Vagina (tissue), 2 donors: ENCODE measurements around the gene FGF12. TPM values are rescaled to one million over a fixed set of nuclear protein-coding genes. Genes with fewer than 3 reads are reported as not detected.

Experiments
- DNase-seq, 2 donors: peaks; one replicate each; pipeline ENCODE4 v3.0.0-alpha.2; 2017; ENCODE audit errors: extremely low spot score in 2 of 2
- H3K27ac ChIP-seq: fragments of 200-600 bp; sonication (generic); one replicate; pipeline ENCODE4 v1.5.1; 2019
- H3K27me3 ChIP-seq: fragments of 200-600 bp; sonication (generic); one replicate; pipeline ENCODE4 v1.5.1; 2019
- H3K36me3 ChIP-seq, 2 donors: fragments of 200-600 bp; sonication (generic); one replicate each; pipeline ENCODE4 v1.5.1; 2017 to 2019
- H3K4me1 ChIP-seq: fragments of 200-600 bp; sonication (generic); one replicate; pipeline ENCODE4 v1.5.1; 2019
- H3K4me3 ChIP-seq, 2 donors: fragments of 200-600 bp; sonication (generic); 1 replicate in 1 of 2; 2 replicates in 1 of 2; pipeline ENCODE4 v1.5.1; 2016 to 2019
- H3K9me3 ChIP-seq: fragments of 200-600 bp; sonication (generic); one replicate; pipeline ENCODE4 v1.5.1; 2019
- CTCF ChIP-seq, 3 experiments: fragments of 450-650 bp in 2 of 3; fragments of 200-600 bp in 1 of 3; sonication (generic) in 1 of 3; IDR thresholded peaks; one replicate each; pipeline ENCODE4 v1.5.1; 2017 to 2019; ENCODE audit warnings: antibody characterized with exemption in 3 of 3, mild to moderate bottlenecking in 2 of 3, moderate library complexity in 2 of 3
- POLR2A ChIP-seq, 2 donors: fragments of 450-650 bp; IDR thresholded peaks; one replicate each; pipeline ENCODE4 v1.6.1; 2017; ENCODE audit warnings: antibody characterized with exemption in 2 of 2, mild to moderate bottlenecking in 2 of 2, moderate library complexity in 2 of 2
- POLR2AphosphoS5 ChIP-seq, 2 donors: sonication (generic); formaldehyde crosslinking; IDR thresholded peaks; one replicate each; pipeline ENCODE4 v1.9.0; 2017; ENCODE audit warnings: antibody characterized with exemption in 2 of 2, mild to moderate bottlenecking in 2 of 2, low read depth in 1 of 2; ENCODE audit not compliant: insufficient read depth in 1 of 2
- intact Hi-C: fragments of 100-400 bp; cut with DNase I; formaldehyde crosslinking; loops from one replicate; pipeline ENCODE4 v1.15.1; 2023
- total RNA-seq: library from RNA; depleted of rRNA; stranded (reverse); fragments of >200 nt; gene quantifications from one replicate; pipeline ENCODE4 v1.2.3, GENCODE V29; 2016

The FGF12 gene
- total RNA-seq, 1 donor from 2014 or later, result 1.5 TPM

- intact Hi-C loops, result no loop called here
- no peak for DNase-seq
- no peaks in the 10 kb centered on the region for H3K36me3 ChIP-seq
- TF ChIP-seq POLR2A (IDR thresholded peaks at IDR 0.05) (no peak), POLR2AphosphoS5 (IDR thresholded peaks at IDR 0.05; ENCODE audit: insufficient read depth in 1 of 2, low read depth in 1 of 2) (no peak), CTCF (IDR thresholded peaks at IDR 0.05) (no peak)
- H3K9me3 ChIP-seq, result no peaks in the 10 kb centered on the region
- no peak overlapping the region for H3K27ac ChIP-seq
- H3K27me3 ChIP-seq, result no peaks in the 10 kb centered on the region
- H3K4me3 ChIP-seq, result no peak overlapping the region
- H3K4me1 ChIP-seq, result no peaks in the 10 kb centered on the region
Observed at GRCh38 chr3:192194085-192194484, 533.3 kb downstream of the FGF12 start.

DNA sequence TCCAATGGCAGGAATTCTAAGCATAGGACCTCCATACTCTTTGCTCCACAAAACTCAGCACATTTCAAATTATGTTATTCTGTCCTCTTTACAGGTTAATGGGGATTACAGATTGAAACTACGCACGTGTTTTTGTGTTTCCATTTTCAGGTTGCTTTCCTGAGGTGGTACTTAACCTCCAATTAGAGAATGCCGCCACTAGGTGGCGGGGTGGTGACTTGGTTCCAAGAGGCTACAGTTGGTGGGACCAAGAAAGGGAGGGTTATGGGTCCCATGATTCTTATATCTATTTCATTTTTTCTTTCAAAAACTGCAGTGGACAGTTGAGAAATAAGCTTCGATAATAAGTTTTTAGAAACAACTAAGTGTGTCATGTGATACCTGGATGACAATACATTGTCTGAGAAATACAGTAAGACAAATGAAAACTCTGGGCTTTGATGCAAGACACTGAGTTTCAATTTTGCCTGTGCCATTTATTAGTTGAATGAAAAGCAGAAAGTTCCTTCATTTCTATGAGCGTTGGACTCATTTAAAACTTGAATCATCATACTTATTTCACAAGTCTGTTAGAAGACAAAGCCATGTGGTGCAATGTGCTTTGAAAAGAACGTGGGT, 539.0 kb downstream of the FGF12 start:
- no peaks in the 10 kb centered on the region for H3K36me3 ChIP-seq
- no peak for DNase-seq
- intact Hi-C loops, result no loop called here

GRCh38 chr3:192187485-192188051, 539.8 kb downstream of the FGF12 start:
- H3K4me3 ChIP-seq, result no peak overlapping the region
- DNase-seq, result no peak
- no peak overlapping the region for H3K27ac ChIP-seq
- H3K4me1 ChIP-seq, result no peaks in the 10 kb centered on the region
- intact Hi-C loops, result no loop called here
- H3K9me3 ChIP-seq, result no peaks in the 10 kb centered on the region
- TF ChIP-seq CTCF (IDR thresholded peaks at IDR 0.05) (no peak), POLR2AphosphoS5 (IDR thresholded peaks at IDR 0.05; ENCODE audit: insufficient read depth in 1 of 2, low read depth in 1 of 2) (no peak), POLR2A (IDR thresholded peaks at IDR 0.05) (no peak)
- no peaks in the 10 kb centered on the region for H3K27me3 ChIP-seq
- no peaks in the 10 kb centered on the region for H3K36me3 ChIP-seq

More for the DNA sequence above, 539.0 kb downstream of the FGF12 start:
- H3K27ac ChIP-seq, result no peak overlapping the region
- H3K4me3 ChIP-seq, result no peak overlapping the region
- no peaks in the 10 kb centered on the region for H3K9me3 ChIP-seq
- no peaks in the 10 kb centered on the region for H3K27me3 ChIP-seq
- no peaks in the 10 kb centered on the region for H3K4me1 ChIP-seq
- TF ChIP-seq CTCF (IDR thresholded peaks at IDR 0.05) (peak in 2 of 3 experiments; percentile 17 to 31), POLR2AphosphoS5 (IDR thresholded peaks at IDR 0.05; ENCODE audit: insufficient read depth in 1 of 2, low read depth in 1 of 2) (no peak), POLR2A (IDR thresholded peaks at IDR 0.05) (no peak)

- H3K36me3 ChIP-seq, result no peaks in the 10 kb centered on the region
- DNase-seq, result no peak
- H3K4me1 ChIP-seq, result no peaks in the 10 kb centered on the region
- no peak overlapping the region for H3K4me3 ChIP-seq
- no peaks in the 10 kb centered on the region for H3K9me3 ChIP-seq
- TF ChIP-seq POLR2AphosphoS5 (IDR thresholded peaks at IDR 0.05; ENCODE audit: insufficient read depth in 1 of 2, low read depth in 1 of 2) (no peak), CTCF (IDR thresholded peaks at IDR 0.05) (no peak), POLR2A (IDR thresholded peaks at IDR 0.05) (no peak)
- H3K27ac ChIP-seq, result no peak overlapping the region
- intact Hi-C loops, result no loop called here
- H3K27me3 ChIP-seq, result no peaks in the 10 kb centered on the region
Observed at GRCh38 chr3:192186498-192186897, 540.8 kb downstream of the FGF12 start.

DNA sequence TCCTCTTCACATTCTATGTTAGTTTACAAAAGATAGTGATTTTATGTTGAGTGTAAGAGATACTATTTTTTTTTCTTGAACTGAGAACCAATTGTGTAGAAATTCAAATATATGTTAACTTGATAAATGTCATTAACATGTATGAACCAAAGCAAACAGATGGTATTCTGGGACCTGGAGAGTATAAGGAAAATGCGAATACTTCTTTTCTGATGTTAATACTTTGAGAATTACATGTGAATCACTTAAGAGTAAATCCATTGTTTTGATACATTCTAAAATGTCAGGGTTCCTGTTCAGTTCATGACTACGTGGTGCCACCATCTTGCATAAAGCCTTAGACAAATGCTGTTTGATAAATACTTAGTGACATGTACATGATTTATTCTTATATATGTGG, 541.3 kb downstream of the FGF12 start:
- intact Hi-C loops, result no loop called here

More for the DNA sequence above, 541.3 kb downstream of the FGF12 start:
- Histone ChIP-seq H3K27ac (no peak overlapping the region), H3K36me3 (no peaks in the 10 kb centered on the region), H3K4me3 (no peak overlapping the region), H3K9me3 (no peaks in the 10 kb centered on the region), H3K4me1 (no peaks in the 10 kb centered on the region), H3K27me3 (no peaks in the 10 kb centered on the region)
- no peak for DNase-seq
- TF ChIP-seq POLR2A (IDR thresholded peaks at IDR 0.05), result no peak
